Gastrocnemius medialis (tissue), 4 donors: ENCODE measurements around the gene CEP112.
"Not testable (repeated sequence)": the region's sequence is repeated elsewhere in the genome, so short reads cannot be mapped to it uniquely, and the experiment has no call there.

ENCODE experiments used
- POLR2A ChIP-seq, 2 donors: fragments of 450-650 bp; IDR thresholded peaks; one replicate each; pipeline ENCODE4 v1.6.1; 2017; ENCODE audit warnings: antibody characterized with exemption in 2 of 2, mild to moderate bottlenecking in 2 of 2, moderate library complexity in 2 of 2
- TF ChIP-seq, protein P1 (sequence below), 5 experiments: fragments of 450-650 bp in 3 of 5; fragments of 200-600 bp in 2 of 5; sonication (generic) in 2 of 5; IDR thresholded peaks in 4 of 5; conservative IDR thresholded peaks in 1 of 5; 1 replicate in 4 of 5; 2 replicates in 1 of 5; pipeline ENCODE4 v1.5.1; 2016 to 2019; ENCODE audit warnings: antibody characterized with exemption in 5 of 5, mild to moderate bottlenecking in 3 of 5, moderate library complexity in 3 of 5

DNA sequence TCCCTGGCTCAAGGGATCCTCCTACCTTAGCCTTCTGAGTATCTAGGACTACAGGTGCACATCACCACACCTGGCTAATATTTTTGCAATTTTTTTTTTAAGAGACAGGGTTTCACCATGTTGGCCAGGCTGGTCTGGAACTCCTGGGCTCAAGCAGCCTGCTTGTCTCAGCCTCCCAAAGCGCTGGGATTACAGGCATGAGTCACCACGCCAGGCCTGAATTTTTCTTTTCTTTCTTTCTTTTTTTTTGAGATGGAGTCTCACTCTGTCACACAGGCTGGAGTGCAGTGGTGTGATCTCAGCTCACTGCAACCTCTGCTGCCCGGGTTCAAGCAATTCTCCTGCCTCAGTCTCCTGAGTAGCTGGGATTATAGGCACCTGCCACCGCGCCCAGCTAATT lies 510.2 kb downstream of the CEP112 start:
- TF ChIP-seq, protein P1, sequence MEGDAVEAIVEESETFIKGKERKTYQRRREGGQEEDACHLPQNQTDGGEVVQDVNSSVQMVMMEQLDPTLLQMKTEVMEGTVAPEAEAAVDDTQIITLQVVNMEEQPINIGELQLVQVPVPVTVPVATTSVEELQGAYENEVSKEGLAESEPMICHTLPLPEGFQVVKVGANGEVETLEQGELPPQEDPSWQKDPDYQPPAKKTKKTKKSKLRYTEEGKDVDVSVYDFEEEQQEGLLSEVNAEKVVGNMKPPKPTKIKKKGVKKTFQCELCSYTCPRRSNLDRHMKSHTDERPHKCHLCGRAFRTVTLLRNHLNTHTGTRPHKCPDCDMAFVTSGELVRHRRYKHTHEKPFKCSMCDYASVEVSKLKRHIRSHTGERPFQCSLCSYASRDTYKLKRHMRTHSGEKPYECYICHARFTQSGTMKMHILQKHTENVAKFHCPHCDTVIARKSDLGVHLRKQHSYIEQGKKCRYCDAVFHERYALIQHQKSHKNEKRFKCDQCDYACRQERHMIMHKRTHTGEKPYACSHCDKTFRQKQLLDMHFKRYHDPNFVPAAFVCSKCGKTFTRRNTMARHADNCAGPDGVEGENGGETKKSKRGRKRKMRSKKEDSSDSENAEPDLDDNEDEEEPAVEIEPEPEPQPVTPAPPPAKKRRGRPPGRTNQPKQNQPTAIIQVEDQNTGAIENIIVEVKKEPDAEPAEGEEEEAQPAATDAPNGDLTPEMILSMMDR (IDR thresholded peaks at IDR 0.05 in 4 of 5, conservative IDR thresholded peaks at IDR 0.05 in 1 of 5), result not testable (repeated sequence)
- TF ChIP-seq POLR2A (IDR thresholded peaks at IDR 0.05), result not testable (repeated sequence)
